ENCODE data around the gene RASIP1.
"Not testable (repeated sequence)": the region's sequence is repeated elsewhere in the genome, so short reads cannot be mapped to it uniquely, and the experiment has no call there.

Gene RASIP1, protein sequence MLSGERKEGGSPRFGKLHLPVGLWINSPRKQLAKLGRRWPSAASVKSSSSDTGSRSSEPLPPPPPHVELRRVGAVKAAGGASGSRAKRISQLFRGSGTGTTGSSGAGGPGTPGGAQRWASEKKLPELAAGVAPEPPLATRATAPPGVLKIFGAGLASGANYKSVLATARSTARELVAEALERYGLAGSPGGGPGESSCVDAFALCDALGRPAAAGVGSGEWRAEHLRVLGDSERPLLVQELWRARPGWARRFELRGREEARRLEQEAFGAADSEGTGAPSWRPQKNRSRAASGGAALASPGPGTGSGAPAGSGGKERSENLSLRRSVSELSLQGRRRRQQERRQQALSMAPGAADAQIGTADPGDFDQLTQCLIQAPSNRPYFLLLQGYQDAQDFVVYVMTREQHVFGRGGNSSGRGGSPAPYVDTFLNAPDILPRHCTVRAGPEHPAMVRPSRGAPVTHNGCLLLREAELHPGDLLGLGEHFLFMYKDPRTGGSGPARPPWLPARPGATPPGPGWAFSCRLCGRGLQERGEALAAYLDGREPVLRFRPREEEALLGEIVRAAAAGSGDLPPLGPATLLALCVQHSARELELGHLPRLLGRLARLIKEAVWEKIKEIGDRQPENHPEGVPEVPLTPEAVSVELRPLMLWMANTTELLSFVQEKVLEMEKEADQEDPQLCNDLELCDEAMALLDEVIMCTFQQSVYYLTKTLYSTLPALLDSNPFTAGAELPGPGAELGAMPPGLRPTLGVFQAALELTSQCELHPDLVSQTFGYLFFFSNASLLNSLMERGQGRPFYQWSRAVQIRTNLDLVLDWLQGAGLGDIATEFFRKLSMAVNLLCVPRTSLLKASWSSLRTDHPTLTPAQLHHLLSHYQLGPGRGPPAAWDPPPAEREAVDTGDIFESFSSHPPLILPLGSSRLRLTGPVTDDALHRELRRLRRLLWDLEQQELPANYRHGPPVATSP

DNA sequence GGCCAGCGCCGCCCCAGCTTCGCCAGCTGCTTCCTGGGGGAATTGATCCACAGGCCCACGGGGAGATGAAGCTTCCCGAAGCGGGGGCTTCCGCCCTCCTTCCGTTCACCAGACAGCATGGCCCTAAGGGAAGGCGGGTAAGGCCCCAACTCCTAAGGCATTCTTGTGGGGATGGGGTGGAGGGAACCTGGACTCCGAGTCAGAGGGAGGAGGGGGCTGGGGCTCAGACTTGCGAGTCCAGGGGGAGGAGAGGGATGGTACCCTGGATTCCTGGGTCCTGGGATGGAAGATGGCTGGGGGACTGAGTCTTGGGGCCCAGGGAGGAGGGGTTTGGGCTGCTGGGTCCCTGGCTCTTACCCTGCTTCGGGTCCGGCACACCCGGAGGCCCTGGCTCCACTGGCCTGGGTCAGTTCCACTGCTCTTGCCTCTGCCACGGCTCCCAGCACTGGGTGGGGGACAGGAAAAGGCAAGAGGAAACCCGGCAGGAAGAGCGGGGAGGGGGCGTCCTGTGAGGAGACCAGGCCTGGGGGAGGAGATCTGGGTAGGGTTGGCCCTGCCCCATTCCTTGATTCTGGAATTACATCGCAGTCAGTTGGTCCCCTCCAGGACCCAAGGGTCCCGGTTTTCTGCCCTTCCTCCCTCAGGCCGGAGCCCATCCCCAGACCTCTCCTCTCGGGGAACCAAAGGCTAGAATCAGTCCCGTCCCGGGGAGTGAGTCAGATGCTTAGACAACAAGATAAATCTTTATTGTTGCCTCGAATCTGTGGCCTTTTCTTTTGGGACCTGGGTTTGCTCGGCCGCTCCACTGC, at the start of gene RASIP1:
Gene RASIP1 (minus strand): TSS at position 447 of the 809 bp plus-strand sequence. CDS start 328 bp downstream, at position 119.
- DNase-seq: no peak

DNA sequence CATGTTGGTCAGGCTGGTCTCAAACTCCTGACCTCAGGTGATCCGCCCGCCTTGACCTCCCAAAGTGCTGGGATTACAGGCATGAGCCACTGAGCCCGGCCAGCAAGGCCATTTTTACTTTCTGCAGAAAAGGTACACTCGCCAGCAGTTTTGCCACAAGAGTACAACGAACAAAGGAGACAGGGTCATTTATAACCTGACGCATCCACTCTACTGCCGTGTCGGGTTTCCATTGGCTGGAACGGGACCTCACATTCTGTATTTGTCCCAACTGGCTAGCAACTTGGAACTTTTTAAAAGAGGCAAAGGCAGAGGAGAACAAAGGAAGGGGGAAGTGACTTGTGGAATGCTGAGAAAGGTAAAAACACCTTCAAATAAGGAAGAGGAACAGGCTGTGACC, 46.9 kb upstream of the RASIP1 start:
- not testable (repeated sequence) for DNase-seq

DNA sequence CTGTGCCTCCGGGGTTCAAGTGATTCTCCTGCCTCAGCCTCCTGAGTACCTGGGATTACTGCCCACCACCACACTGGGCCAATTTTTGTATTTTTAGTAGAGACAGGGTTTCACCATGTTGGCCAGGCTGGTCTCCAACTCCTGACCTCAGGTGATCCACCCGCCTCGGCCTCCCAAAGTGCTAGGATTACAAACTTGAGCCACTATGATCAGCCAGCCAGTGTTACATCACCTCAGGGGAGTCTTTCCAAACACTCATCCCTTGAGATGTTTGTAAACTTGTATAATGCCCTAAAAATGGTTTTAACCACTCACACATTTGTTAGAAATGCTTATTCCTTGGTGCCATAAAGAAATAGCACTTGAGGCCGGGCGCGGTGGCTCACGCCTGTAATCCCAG, 46.0 kb upstream of the RASIP1 start:
- not testable (repeated sequence) for DNase-seq

DNA sequence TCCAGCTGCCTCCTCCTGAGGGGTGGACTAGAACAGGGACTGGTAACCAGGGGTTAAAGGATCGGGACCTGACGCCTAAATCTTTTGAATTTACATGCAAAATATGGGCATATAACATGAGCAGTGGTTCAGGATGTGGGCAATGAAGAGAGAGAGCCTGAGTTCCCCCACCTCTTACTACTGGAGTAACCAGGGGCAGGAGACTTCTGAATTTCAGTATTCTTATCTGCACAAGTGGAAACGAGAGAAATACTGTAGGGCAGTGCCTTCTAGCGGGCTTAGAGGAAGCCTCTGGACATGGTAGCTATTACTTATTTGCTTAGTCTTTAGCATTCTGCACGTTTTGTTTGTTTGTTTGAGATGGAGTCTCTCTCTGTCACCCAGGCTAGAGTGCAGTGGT, 44.1 kb upstream of the RASIP1 start:
- DNase-seq: peak; percentile 14

DNA sequence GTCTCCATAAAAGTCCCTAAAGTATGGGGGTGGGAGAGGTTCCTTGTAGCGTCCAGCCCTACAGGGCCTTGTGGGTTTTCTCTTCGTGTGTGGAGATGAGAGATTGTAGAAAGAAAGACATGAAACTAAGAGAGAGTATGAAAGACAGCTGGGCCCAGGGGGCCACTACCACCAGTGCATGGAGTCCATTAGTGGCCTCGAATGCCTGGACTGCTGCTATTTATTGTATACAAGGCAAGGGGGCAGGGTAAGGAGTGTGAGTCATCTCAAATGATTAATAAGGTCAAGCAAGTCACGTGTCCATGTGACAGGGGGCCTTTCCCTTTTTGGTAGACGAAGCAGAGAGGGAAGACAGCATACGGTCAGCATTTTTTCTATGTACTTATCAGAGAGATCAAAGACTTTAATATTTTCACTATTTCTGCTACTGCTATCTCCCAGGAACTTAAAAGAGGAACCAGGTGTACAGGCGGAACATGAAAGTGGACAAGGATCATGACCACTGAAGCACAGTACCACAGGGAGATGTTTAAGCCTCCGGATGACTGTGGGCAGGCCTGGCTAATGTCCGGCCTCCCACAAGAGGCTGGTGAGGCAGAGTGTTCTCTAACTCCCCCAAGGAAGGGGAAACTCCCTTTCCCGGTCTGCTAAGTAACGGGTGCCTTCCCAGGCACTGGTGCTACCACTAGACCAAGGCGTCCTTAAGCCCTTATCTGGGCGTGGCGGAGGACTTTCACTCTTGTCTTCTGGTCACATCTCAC, 40.4 kb upstream of the RASIP1 start:
- no peak for DNase-seq

DNA sequence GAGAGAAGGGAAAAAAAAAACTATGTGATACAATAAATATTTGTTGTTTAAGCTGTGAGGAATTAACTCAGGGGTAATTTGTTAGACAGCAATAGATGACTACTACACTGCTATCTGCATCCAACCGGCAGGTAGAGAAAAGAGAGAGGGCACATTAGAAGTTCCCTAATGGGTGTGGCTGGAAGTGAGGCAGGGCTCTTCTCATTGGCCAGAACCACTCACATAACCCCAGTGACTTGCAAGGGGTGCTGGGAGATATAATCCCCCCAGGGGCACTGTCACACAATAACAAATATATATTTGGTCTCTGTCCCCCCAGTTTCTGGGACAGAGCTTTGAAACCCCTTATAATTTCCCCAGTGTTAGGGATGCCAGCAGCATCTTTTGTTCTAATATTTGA, 39.2 kb upstream of the RASIP1 start:
- no peak for DNase-seq

DNA sequence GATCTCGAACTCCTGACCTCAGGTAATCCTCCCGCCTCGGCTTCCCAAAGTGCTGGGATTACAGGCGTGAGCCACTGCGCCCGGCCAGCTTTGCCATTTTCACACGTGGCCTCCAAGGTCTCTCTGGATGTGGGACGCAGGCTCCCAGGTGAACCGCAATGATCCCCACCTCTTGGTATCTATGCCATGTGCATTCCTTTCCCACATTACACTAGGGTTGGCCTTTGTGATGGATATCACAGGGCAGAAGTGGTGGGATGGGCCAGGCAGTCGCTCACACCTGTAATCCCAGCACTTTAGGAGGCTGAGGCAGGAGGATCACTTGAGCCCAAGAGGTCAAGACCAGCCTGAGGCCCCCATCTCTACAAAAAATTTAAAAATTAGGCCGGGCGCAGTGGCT, 37.3 kb upstream of the RASIP1 start:
- no peak for DNase-seq

DNA sequence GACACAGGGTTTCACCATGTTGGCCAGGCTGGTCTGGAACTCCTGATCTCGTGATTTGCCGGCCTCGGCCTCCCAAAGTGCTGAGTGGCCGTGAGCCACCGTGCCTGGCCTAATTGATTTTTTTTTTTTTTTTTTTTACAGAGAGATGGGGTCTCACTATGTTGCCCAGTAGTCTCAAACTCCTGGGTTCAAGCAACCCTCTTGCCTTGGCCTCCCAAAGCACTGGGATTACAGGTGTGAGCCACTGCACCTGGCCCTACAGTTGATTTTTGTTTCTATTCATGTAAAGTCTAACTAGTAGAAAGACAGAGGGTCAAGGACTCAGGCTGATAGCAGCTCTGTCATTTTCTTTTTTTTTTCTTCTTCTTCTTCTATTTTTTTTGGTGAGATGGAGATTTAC, 36.7 kb upstream of the RASIP1 start:
- DNase-seq: no peak

DNA sequence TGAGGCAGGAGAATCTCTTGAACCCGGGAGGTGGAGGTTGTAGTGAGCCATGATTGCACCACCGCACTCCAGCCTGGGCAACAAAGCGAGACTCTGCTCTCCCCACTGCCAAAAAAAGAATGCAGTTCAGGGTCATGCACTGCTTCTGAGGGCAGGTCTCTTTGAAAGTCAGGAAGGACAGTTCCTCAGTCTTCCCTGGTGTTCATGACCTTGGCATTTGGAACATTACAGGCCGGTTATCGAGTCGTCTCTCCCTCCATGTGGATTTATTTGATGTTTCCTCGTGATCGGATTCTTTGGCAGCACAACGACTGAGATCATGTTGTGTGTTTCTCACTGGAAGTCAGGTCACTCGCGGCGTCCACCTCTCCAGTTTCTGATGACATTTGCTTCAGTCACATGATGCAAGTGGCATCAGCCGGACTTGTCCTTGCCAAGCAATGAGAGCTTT, 32.1 kb upstream of the RASIP1 start:
- DNase-seq: no peak

DNA sequence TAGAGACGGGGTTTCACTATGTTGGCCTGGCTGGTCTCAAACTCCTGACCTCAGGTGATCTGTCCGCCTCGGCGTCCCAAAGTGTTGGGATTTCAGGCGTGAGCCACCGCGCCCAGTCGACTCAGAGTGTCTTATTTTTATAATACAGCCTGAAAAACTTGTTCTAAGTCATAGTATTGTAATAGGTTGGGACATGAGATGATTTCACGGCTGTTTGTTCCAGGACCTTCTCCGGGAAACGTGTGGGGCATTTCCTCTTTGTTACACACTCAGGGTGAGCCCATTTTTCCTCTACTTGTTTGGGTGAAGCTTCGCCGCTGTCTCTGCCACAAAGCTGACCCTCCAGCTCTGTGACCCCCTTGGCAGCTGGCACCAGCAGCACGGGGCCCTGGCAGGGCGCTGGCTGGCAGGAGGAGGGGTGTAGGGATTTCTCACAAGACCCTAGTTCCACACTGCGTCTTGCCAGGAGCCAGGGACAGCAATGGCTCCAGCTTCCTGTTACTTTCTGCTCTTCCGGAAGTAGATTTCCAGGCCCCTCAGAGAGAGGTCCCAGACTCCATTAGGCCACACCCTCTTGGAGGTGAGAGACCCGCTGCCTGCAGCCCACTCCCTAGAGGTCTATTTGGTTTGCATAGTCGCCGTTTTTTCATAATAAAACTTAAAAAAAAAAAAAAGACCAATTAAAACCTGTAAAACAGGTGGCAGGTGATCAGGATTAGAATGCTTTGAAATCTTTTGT, 30.5 kb upstream of the RASIP1 start:
- DNase-seq: no peak

DNA sequence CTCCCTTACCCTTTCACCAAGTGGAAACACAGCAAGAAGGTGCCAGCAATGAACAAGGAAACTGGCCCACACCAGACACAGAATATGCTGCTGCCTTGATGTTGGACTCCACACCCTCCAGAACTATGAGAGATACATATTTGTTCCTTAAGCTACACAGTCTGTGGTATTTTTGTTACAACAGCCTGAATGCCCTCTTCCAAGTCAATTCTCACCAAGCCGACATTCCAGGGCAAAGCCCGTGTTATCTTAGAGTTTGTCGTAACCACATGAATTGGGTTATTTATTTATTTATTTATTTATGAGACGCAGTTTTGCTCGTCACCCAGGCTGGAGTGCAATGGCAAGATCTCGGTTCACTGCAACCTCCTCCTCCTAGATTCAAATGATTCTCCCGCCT, 29.9 kb upstream of the RASIP1 start:
- DNase-seq: no peak

DNA sequence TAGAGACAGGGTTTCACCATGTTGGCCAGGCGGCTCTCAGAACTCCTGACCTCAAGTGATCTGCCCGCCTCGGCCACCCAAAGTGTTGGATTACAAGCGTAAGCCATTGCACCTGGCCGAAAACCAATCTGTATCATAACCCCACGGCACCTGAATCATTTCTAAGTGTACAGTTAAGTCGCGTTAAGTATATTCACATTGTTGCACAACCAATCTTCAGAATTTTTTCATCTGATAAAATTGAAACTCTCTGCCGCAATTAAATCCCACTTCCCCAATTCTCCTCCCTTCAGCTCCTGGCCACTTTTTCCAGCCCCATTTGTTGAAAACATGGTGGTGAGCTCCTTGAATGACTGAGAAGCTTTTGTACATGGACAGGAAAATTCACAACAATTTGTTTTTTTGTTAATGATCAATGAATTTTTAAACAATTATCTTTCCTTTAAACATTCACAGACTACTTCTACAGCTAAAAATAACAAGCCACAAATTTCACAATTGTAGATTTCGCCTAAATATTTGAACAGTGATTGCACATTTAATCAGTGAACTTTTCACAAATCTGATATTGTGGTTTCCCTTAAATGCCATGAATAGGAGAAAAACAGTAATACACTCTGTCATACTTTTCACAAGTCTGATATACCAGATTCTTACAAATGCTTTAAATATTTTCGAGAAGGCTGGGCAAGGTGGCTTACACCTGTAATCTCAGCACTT, 28.7 kb upstream of the RASIP1 start:
- no peak for DNase-seq

DNA sequence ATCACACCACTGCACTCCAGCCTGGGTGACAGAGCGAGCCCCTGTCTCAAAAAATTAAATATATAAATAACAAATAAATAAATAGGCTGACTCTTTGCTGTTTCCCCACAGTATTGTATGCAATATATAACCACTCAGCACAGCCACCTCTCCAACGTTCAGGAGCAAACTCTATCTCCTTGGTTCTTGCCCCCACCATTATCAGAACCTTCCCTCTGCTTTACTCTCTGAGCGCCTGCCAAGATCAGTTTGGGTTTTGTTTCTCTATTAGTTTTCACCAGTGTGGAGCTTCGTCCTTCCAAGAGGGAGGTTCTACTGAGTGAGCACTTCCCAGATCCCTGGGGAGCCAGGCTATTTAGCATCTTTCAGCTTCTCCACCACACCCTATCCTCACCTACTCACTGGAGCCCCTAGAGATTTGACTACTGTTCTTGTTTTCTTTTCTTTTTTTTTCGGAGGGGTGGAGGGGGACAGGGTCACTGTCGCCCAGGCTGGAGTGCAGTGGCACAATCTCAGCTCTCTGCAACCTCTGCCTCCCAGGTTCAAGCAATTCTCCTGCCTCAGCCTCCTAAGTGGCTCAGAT, 27.9 kb upstream of the RASIP1 start:
- not testable (repeated sequence) for DNase-seq

DNA sequence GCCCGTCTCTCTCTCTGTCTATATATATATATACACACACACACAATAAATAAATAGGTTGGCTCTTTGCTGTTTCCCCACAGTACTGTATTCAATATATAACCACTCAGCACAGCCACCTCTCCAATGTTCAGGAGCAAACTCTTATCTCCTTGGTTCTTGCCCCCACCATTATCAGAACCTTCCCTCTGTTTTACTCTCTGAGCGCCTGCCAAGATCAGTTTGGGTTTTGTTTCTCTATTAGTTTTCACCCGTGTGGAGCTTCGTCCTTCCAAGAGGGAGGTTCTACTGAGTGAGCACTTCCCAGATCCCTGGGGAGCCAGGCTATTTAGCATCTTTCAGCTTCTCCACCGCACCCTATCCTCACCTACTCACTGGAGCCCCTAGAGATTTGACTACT, 25.4 kb upstream of the RASIP1 start:
- not testable (repeated sequence) for DNase-seq

DNA sequence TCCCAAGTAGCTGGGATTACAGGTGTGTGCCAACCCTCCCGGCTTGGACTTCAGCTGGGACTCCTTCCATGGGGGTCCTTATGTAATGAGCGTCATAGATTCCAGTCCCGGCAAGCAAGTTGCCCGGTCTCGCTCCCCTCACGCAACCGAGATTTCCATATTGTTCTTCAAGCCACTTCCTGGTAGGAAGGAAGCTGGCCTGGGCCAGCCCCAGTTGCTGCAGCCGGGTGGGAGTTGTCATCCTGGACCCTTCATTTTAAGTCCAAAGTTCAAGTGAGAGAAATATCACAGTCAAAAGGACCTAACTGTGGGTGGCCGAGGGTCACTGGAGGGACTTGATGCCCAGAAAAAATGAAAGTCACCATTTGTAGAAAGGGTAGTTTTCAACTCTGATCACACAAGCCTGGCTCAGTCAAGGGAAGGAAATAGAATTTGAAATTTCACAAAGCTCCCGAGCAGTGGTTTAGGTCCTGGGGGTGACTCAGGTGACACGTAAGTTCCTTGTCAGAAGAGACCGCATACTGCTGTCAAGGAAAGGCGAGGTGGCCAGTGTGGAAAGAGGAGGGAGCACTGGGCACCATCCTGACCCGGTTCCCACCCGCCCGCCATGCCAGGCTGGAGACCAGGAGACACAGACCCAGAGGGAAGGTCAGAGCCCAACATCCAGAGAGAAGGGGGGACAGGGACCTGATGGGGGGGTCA, 20.2 kb upstream of the RASIP1 start:
- DNase-seq: no peak

DNA sequence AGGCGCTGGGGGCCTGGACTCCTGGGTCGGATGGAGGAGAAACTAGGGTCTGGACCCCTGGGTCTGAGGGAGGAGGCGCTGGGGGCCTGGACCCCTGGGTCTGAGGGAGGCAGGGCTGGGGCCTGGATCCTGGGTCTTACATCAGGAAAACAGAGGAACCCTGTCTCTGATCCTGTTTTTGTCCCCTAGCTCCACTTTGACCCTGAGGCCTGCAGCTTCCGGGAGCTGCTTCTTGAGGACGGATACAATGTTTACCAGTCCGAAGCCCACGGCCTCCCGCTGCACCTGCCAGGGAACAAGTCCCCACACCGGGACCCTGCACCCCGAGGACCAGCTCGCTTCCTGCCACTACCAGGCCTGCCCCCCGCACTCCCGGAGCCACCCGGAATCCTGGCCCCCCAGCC, 17.3 kb upstream of the RASIP1 start:
- no peak for DNase-seq

DNA sequence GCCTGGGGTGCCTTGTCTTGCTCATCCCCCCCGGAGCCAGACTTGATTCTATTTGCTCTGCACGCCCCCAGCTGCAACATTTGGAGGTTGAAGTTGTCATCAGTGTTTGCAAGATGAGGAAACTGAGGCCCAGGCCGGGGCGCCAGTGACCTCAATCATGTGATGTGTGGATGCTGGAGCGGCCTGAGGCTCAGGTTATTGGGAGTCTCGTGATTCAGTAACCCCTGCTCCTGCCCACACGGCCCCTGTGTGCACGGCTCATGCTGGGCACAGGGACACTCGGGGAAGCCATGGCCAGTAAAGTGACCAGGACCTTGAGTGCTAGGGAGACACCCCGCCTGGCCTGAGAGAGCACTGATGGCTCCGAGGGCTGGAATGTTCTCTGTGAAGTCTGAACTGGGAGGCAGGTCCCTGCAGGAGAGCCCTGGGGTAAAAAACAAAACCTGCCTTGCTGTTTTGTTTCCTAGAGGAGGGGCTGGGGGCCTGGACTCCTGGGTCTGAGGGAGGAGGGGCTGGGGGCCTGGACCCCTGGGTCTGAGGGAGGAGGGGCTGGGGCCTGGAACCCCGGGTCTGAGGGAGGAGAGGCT, 16.8 kb upstream of the RASIP1 start:
- no peak for DNase-seq

DNA sequence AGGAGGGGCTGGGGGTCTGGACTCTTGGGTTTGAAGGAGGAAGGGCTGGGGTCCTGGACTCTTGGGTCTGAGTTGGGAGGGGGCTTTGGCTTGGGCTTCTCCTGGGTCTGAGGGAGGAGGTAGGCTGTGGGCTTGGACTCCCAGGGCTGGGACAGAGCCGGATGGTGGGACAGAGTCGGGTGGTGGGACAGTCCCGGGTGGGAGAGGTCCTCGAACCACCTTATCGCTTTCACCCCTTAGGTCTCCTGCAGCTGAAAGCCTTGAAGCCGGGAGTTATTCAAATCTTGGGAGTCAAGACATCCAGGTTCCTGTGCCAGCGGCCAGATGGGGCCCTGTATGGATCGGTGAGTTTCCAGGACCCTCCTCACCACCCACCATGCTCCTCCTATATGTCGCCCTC, 16.3 kb upstream of the RASIP1 start:
- no peak for DNase-seq

DNA sequence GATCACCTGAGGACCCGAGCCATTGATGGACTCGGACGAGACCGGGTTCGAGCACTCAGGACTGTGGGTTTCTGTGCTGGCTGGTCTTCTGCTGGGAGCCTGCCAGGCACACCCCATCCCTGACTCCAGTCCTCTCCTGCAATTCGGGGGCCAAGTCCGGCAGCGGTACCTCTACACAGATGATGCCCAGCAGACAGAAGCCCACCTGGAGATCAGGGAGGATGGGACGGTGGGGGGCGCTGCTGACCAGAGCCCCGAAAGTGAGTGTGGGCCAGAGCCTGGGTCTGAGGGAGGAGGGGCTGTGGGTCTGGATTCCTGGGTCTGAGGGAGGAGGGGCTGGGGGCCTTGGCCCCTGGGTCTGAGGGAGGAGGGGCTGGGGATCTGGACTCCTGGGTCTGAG, 15.8 kb upstream of the RASIP1 start:
- DNase-seq: no peak

Data from NCI-H146 (cell line).